HG02885 (cell line): ENCODE results near the gene POLR3A.

ENCODE experiments used
- ATAC-seq: cut with Tn5 transposase; IDR thresholded peaks from one replicate; pipeline ENCODE4 v1.9.1; 2021; ENCODE audit warnings: mild to moderate bottlenecking; ENCODE audit not compliant: unreplicated experiment, poor library complexity

POLR3A gene

GRCh38 chr10:77922566-77923179 lies 106.6 kb downstream of the POLR3A start:
- ATAC-seq, result no peak

- ATAC-seq, result no peak
Measured at GRCh38 chr10:77922055-77922454, 107.3 kb downstream of the POLR3A start.

GRCh38 chr10:77921395-77921794 lies 107.9 kb downstream of the POLR3A start:
- ATAC-seq, result no peak

GRCh38 chr10:77920495-77920894 lies 108.8 kb downstream of the POLR3A start:
- ATAC-seq, result no peak

- no peak for ATAC-seq
Measured at GRCh38 chr10:77919713-77920108, 109.6 kb downstream of the POLR3A start.
